ENCODE measurements around the gene GULP1. TPM values are rescaled to one million over a fixed set of nuclear protein-coding genes. Genes with fewer than 3 reads are reported as not detected.
"Not testable (repeated sequence)": the region's sequence is repeated elsewhere in the genome, so short reads cannot be mapped to it uniquely, and the experiment has no call there.

GULP1 gene
- total and polyA plus RNA-seq, 7 donors, result 5.6 to 18.0 (median 11.3) TPM

- Histone ChIP-seq H3K4me1 (no peaks in the 10 kb centered on the region), H3K27me3 (ENCODE audit: insufficient read depth in 3 of 3, low read length in 2 of 3) (no peaks in the 10 kb centered on the region), H3K9me3 (no peaks in the 10 kb centered on the region), H3K36me3 (ENCODE audit: insufficient read depth in 1 of 2, low read depth in 1 of 2) (no peaks in the 10 kb centered on the region), H3K27ac (no peak overlapping the region), H3K4me3 (no peak overlapping the region)
- intact Hi-C loops (cut with DNase I), result no loop called here
- ATAC-seq, result no peak
- TF ChIP-seq CTCF (IDR thresholded peaks at IDR 0.05), result no peak
- 77 to 90% (median 85%) methylated on average over 1 of the region's 1 CpG for WGBS, 3 donors
- no peak for DNase-seq
Measured at GRCh38 chr2:188452084-188452483, 160.4 kb downstream of the GULP1 start.

GRCh38 chr2:188456114-188456909, 164.6 kb downstream of the GULP1 start:
- no peak for TF ChIP-seq CTCF (IDR thresholded peaks at IDR 0.05)
- intact Hi-C loops (cut with DNase I), result no loop called here
- Histone ChIP-seq H3K9me3 (no peaks in the 10 kb centered on the region), H3K4me1 (no peaks in the 10 kb centered on the region), H3K4me3 (no peak overlapping the region), H3K27me3 (ENCODE audit: insufficient read depth in 3 of 3, low read length in 2 of 3) (no peaks in the 10 kb centered on the region), H3K27ac (no peak overlapping the region), H3K36me3 (ENCODE audit: insufficient read depth in 1 of 2, low read depth in 1 of 2) (no peaks in the 10 kb centered on the region)
- WGBS, 3 donors, result 89 to 95% (median 93%) methylated on average over 12 of the region's 12 CpGs
- DNase-seq, result no peak
- no peak for ATAC-seq

- intact Hi-C loops (cut with DNase I), result no loop called here
- WGBS, 3 donors, result 80 to 89% (median 85%) methylated on average over 2 of the region's 2 CpGs
- Histone ChIP-seq H3K4me3 (no peak overlapping the region), H3K27me3 (ENCODE audit: insufficient read depth in 3 of 3, low read length in 2 of 3) (no peaks in the 10 kb centered on the region), H3K27ac (no peak overlapping the region), H3K9me3 (no peaks in the 10 kb centered on the region), H3K36me3 (ENCODE audit: insufficient read depth in 1 of 2, low read depth in 1 of 2) (no peaks in the 10 kb centered on the region), H3K4me1 (no peaks in the 10 kb centered on the region)
- no peak for DNase-seq
- TF ChIP-seq CTCF (IDR thresholded peaks at IDR 0.05), result no peak
- ATAC-seq, result no peak
Measured at GRCh38 chr2:188459061-188459460, 167.4 kb downstream of the GULP1 start.

GRCh38 chr2:188466078-188466477, 174.4 kb downstream of the GULP1 start:
- ATAC-seq; H3K4me3 ChIP-seq; H3K27ac ChIP-seq; H3K27me3 ChIP-seq (ENCODE audit: insufficient read depth in 3 of 3, low read length in 2 of 3); intact Hi-C loops (cut with DNase I); H3K36me3 ChIP-seq (ENCODE audit: insufficient read depth in 1 of 2, low read depth in 1 of 2); H3K9me3 ChIP-seq; DNase-seq; H3K4me1 ChIP-seq: not testable (repeated sequence)
- 87 to 93% (median 89%) methylated on average over 3 of the region's 3 CpGs for WGBS, 3 donors

GRCh38 chr2:188466761-188467160, 175.1 kb downstream of the GULP1 start:
- Histone ChIP-seq H3K27me3 (ENCODE audit: insufficient read depth in 3 of 3, low read length in 2 of 3) (no peaks in the 10 kb centered on the region), H3K9me3 (peaks cover 9% of the 10 kb centered on the region), H3K4me3 (no peak overlapping the region), H3K36me3 (ENCODE audit: insufficient read depth in 1 of 2, low read depth in 1 of 2) (no peaks in the 10 kb centered on the region), H3K27ac (no peak overlapping the region), H3K4me1 (no peaks in the 10 kb centered on the region)
- intact Hi-C loops (cut with DNase I), result no loop called here
- 93 to 97% (median 96%) methylated on average over 1 of the region's 1 CpG for WGBS, 3 donors
- no peak for TF ChIP-seq CTCF (IDR thresholded peaks at IDR 0.05)
- no peak for DNase-seq
- ATAC-seq, result no peak

Measured in psoas muscle (tissue), 8 donors.